Measurements from ENCODE around the gene CTIF.

- TF ChIP-seq MAX (IDR thresholded peaks at IDR 0.05) (no peak), CTCF (IDR thresholded peaks at IDR 0.05; ENCODE audit: low read depth, low read length, missing input control) (no peak), SP1 (IDR thresholded peaks at IDR 0.05) (no peak), ATF3 (IDR thresholded peaks at IDR 0.05) (no peak), RAD21 (IDR thresholded peaks at IDR 0.05) (no peak), HNF4G (IDR thresholded peaks at IDR 0.05) (no peak), REST (IDR thresholded peaks at IDR 0.05) (no peak), ZBTB33 (IDR thresholded peaks at IDR 0.05) (no peak), RXRA (IDR thresholded peaks at IDR 0.05) (no peak), EGR1 (IDR thresholded peaks at IDR 0.05; ENCODE audit: low read depth in 2 of 2) (no peak), HNF4A (conservative IDR thresholded peaks at IDR 0.05) (no peak), JUND (IDR thresholded peaks at IDR 0.05) (no peak), TAF1 (conservative IDR thresholded peaks at IDR 0.05) (no peak)
Measured at GRCh38 chr18:48620071-48620470, 81.2 kb downstream of the CTIF start.

All from liver (tissue), 3 donors.